Right hindlimb (tissue), 1 donor: ENCODE measurements around the gene ITPR1.

Source experiments
- DNase-seq: peaks from one replicate; pipeline ENCODE4 v3.0.0-alpha.2; 2018

The ITPR1 gene

DNA sequence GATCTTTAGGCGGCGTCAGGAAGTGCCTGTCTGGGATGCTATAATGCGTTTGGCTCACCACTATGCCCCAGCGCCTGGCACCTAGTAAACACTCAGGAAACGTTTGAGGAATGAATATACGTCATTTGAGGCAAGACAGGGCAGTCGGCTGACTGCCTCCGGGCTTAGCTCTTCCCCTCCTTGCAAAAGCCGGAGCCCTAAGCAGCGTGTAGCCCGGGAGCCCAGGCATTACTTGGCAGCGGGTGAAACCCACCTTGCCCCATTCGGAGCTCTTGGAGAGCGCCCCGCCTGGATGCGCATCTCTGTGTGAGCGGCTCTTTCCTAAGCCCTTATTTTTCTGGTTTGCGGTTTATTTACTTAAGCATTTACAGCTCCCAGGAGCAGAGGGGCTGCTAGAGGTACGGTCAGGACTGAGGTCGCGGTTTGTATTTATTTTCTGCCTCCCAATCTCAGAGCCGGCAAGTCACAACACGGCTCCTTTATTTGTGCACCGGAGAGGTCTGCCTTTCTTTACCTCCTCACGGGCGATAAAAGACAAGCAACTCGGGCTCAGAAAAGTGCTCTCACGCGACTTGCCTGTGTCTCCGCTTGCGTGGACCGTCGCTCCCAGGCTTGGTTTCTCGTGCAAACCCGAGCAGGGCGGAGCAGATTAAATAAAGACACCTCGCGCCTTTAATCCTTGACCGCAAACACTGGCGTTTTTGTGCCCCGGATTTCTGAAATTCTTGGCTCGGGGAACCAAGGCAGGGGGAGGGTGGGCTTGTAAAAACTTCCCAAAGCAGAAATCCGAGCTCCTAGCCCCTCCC is 737 bp upstream of the ITPR1 start:
- peak; percentile 69 for DNase-seq

DNA sequence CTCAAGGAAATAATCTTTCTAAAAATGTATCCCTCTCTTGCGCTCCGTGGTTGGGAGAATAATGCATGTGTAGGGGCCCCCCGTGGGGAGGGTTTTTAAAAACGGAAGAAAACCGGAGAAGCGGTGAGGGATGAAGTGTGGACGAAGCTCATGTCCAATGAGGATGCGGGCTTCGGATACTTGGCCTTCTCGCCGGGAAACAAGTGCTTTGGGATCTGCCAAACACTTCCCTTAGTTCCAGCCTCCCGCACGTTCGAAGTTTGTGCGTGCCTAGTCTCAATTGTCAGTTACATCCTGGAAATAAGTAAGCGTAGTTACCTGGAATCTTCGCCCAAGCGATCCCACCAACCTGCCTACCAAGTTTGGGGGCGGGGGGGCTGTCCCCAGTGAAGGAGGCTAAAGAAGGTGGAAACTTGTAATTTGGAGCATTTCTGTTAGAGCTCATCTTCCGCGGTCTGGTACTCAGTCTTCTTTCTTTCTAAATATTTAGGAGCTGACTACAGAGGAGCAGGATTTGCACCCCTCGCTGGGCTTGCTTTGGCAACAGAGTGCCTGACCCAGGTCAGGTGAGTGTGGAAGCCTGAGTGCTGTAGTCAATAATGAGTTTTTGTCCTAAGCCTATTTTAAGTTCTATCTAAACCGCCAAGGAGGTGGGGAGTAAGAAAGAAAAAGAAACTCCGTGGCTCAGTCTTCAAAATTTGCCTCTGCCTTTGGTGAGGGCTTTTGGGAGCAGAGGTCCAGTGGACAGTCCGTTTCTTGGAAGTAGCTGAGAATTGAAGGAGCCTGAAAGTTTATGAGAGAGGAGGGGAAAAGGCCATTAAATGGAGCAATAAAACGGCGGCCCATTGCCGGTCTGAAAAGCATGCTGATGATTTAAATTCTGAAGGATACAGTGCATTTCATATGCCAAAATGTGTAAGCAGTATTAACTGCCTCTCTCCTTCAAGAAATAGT is 1.1 kb downstream of the ITPR1 start:
- peak; percentile 68 for DNase-seq

- DNase-seq: no peak
These were observed 1.7 kb downstream of the ITPR1 start for GRCh38 chr3:4494895-4495264.

GRCh38 chr3:4495294-4496086 is 2.3 kb downstream of the ITPR1 start:
- no peak for DNase-seq

DNA sequence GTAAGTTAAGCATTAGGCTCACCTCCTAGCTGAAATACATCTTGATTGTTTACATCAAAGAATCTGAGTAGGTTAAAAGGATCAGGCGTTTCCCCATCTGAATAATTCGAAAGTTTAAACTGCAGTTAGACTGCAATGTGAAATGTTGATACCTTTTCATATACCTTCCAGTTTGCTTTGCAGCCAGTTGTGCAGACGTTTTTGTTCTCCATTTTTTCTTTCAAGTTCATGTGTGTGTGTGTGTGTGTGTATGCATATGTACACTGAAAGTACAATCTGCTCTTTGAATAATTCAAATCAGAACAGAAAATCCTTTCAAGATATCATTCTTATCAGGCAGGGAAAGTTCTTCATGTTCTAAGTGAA is 2.9 kb downstream of the ITPR1 start:
- DNase-seq: no peak

- DNase-seq: no peak
These were observed 4.0 kb downstream of the ITPR1 start for GRCh38 chr3:4497005-4497692.

DNA sequence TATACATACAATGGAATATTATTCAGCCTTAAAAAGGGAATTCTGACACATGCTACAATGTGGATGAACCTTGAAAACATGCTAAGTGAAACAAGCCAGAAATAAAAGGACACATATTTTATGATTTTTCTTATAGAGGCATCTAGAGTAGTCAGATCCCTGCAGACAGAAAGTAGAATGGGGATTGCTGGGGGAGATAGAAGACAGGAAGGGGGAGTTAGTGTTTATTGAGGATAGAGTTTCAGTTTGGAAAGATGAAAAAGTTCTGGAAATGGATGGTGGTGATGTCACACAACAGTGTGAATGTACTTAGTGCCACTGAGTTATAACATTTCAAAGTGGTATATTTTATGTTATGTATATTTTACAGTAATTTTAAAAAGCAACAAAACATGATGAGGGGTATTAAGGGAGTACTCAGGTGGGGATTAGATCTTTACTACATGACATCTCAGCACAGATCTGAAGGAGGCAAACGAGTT is 4.7 kb downstream of the ITPR1 start:
- no peak for DNase-seq

DNA sequence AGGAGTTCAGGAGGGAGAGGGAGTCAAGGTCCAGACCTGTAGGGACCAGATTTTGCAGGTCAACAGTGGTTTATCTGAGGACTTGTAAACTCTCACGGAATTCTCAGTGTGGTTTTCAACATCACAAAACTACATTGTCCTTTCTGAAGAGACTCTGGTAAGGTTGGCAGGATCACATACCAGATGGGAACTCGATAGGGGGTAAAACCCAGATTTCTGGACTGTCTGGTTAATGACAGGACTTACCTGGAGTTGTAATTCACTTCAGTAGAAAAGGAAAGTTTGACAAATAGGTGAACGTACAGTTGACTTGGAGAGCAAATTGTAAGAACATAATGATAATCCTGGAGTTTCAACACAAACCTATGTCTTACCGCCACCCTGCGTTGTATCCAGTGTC is 5.3 kb downstream of the ITPR1 start:
- DNase-seq: no peak

DNA sequence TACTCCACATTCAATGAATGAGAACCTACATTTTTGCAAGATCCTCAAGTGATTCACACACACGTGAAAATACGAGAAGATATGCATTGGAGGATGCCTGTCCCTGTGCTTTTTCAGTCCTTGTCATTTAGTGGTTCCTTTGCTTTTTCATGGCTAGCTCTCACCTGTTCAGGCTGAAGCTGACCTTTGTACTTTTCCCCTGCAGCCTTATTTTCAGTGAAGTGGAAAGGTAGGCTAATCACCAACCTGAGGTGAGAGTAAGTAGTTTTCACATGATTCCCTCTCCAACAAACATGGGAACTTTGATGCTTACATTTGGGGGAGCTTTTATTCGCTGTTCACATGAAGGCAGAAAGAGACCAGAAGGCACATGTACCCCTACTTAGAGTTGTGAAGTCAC is 8.3 kb downstream of the ITPR1 start:
- DNase-seq: no peak

GRCh38 chr3:4501927-4502326 is 8.8 kb downstream of the ITPR1 start:
- DNase-seq: no peak

DNA sequence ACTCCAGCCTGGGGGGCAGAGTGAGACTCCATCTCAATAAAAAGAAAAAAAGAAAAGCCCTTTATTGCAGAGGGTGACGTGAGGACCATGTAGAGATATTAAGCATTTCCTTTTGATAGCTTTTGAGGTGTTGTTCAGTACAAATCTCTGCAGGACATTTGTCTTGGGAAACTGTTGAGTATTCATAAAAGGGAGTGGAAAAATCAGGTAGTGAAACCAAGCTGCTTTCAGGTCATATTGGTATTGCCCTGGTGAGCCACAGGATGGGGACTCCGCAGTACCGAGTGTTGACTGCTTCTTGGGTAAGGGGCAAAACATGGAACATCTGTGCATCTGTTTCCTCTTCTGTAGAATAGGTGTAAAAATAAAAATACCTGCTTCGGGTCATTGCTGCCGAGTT is 9.9 kb downstream of the ITPR1 start:
- DNase-seq: no peak

DNA sequence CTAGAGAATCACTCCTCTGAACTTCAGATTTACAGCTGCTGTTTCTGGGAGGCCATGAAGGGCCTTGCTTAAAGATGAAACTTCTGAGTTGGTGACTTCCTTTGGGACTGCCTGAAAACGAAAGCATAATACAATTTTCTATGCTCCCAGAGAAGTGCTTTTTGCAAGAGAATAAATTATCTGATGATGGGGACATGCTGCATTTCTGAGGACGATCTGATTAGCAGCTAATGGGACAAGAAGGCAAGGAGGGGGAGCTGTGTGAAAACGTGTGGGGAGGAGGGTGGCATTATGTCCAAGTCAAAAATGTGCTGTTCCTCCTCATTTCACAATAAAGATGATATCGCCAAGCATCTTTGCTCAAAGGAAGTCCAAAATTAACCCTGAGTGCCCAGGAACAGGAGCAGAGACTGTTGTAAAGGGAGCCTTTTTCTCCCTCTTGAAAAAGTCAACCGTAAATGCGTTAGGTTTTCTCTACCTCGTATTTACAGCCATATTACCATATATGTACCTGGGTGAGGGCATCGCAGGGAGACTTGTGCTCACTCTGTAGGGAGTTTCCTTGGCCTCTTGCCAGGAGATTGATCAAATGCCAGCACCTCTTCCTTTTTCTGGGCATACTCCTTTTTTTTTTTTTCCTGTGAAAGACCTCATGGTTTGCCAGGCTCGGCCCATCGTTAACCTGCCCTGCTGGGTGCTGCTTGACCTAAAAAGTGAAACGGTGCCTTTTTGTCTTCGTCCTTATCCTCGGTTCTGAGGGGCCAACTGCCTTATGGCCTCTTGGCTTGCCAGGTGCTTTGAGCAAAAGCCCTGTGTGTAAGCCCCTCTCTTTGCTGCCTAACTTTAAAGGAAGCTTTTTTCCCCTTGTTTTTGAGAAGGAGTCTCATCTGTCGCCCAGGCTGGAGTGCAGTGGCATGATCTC is 11.5 kb downstream of the ITPR1 start:
- DNase-seq: no peak

GRCh38 chr3:4505688-4506558 is 12.8 kb downstream of the ITPR1 start:
- no peak for DNase-seq

- DNase-seq: no peak
These were observed 13.4 kb downstream of the ITPR1 start for GRCh38 chr3:4506559-4507023.

GRCh38 chr3:4507024-4507596 is 14.0 kb downstream of the ITPR1 start:
- no peak for DNase-seq

DNA sequence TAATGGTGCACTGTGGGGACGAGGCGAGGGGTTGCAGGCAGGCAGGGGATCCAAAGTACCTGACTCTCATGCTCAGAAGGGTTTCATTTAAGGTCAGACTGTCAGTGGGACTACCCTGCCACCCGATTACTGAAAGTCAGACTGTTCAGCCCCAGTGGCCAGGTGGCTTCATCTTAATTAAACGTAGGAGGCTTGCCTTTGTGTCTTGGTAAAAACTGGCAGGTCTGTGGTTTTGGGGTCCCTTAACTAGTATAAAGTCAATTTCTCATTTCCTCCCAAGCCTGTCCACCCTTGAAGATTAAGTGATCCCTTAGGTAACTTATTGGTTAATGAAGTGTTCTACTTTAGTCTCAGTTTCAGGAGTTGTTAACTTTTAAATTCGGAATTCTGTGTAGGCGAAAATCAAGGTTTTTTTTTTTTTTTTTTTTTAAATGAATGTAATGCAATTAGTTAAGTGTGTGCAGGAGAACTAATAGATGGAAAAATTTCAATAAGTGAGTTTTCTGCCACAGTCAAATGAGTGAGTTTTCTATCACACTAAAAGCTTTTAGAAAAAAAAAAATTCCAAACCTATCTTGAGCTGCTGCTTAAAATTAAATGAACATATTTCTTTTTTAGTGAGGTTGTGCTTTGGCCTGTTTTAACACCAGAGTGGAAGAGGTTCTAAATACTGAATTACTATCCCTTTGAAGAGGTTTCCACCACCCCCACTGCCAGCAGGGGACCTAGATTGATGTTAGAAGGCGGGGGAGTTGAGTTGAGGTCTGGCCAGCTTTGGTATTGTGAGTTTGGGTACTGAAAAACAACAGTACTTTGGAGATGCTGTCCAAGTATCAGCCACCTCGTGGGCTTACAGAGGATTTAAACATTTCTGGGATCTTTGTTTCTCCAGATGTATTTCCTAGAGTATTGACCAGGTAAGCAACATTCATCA is 15.2 kb downstream of the ITPR1 start:
- DNase-seq: no peak

DNA sequence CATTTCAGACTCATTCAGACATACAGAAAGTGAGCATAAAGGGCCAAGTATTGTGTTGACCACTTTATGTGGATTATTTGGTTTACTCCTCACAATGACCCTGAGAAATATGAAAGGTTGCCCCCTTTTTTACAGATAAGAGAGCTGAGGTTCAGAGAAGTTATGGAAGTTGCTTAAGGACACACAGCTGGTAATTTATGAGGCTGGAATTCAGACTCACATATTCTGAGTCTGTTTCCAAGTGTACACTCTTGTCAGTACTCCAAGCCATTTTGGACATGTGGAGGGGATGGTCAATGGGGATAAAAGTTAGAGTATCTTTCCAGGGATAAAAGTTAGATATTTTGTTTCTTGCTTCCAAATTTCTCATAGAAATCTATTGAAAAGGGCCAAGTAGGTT is 15.9 kb downstream of the ITPR1 start:
- DNase-seq: no peak

GRCh38 chr3:4509983-4510755 is 17.0 kb downstream of the ITPR1 start:
- DNase-seq: no peak
